Measurements from ENCODE around the gene DNAL4. TPM values are rescaled to one million over a fixed set of nuclear protein-coding genes. Genes with fewer than 3 reads are reported as not detected.

The DNAL4 gene
- total RNA-seq, 6 donors from 2014 or later, result 14.7 to 23.7 (median 20.2) TPM

DNA sequence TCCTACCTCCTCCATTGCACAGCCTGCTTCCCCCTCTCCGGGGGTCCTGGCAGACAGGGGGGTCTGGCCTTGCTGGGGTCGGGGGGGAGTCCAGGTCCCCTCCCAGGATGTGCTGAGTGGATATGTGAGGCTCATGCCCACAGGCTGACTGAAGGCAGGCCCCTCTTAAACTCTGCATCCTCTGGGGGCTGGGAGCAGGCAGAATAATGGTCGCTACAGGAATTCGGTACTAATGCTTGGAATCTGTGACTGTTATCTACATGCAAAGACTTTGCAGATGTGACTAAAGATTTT is 36.5 kb downstream of the DNAL4 start:
- 70 to 93% methylated on average over 3 to 4 of the region's 4 CpGs for WGBS, 2 donors
- peaks cover 0 to 2% (median 0%) of the 10 kb centered on the region in 4 donors for H3K27me3 ChIP-seq
- H3K9me3 ChIP-seq, result no peaks in the 10 kb centered on the region
- TF ChIP-seq, protein P1, sequence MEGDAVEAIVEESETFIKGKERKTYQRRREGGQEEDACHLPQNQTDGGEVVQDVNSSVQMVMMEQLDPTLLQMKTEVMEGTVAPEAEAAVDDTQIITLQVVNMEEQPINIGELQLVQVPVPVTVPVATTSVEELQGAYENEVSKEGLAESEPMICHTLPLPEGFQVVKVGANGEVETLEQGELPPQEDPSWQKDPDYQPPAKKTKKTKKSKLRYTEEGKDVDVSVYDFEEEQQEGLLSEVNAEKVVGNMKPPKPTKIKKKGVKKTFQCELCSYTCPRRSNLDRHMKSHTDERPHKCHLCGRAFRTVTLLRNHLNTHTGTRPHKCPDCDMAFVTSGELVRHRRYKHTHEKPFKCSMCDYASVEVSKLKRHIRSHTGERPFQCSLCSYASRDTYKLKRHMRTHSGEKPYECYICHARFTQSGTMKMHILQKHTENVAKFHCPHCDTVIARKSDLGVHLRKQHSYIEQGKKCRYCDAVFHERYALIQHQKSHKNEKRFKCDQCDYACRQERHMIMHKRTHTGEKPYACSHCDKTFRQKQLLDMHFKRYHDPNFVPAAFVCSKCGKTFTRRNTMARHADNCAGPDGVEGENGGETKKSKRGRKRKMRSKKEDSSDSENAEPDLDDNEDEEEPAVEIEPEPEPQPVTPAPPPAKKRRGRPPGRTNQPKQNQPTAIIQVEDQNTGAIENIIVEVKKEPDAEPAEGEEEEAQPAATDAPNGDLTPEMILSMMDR (IDR thresholded peaks at IDR 0.05), result no peak
- TF ChIP-seq POLR2A (IDR thresholded peaks at IDR 0.05) (no peak), EP300 (IDR thresholded peaks at IDR 0.05) (no peak)
- H3K27ac ChIP-seq, result peak overlapping the region in 3 of 4 donors; percentile 95 to 98 (median 97)
- H3K4me3 ChIP-seq, result peak overlapping the region in 1 of 4 donors; percentile 59
- ATAC-seq (ENCODE audit: low FRiP score in 2 of 2) (no peak), DNase-seq (no peak)
- peaks cover 33 to 41% (median 35%) of the 10 kb centered on the region in 4 donors for H3K4me1 ChIP-seq
- H3K36me3 ChIP-seq, result peaks cover 0 to 8% (median 4%) of the 10 kb centered on the region in 4 donors

DNA sequence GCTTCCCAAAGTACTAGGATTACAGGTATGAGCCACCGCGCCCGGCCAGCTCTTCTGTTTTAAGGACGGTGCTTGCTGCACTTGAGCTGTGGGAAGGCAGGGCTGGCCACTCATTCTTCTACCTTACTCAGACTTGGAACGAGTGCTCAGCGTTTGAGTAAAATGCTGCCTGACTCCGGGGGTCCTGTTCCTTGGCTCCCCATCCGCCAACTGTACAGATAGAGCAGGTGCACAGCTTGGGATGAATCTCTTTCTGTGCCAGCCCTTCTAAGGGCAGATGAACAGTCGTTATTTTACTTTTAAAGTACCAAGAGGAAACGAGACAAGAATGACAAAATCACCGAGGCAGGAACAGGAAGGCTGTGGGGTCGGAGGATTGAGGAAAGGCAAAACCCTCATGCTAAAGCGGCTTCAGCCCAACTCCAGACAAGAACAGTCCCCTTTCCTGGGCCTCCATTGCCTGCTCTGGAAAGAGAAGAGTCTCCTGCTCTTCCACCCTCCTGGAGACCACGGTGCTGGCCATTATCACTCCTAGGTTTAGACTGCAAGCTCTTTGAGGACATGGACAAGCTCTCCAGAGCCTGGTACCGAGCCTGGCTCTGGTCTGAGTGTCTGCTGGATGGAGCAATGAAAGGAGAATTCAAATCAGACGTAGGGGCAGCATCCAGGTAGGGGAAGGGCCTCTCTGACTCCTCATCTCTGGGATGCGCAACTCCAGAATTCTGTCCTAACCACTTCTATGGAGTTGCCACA is 37.1 kb downstream of the DNAL4 start:
- H3K4me1 ChIP-seq, result peaks cover 39 to 45% (median 39%) of the 10 kb centered on the region in 4 donors
- TF ChIP-seq POLR2AphosphoS5 (IDR thresholded peaks at IDR 0.05) (no peak), EP300 (IDR thresholded peaks at IDR 0.05) (no peak), POLR2A (IDR thresholded peaks at IDR 0.05) (no peak)
- TF ChIP-seq, protein P1 (IDR thresholded peaks at IDR 0.05), result no peak
- DNase-seq (peak in 1 of 2 donors; percentile 73), ATAC-seq (ENCODE audit: low FRiP score in 2 of 2) (no peak)
- 35 to 58% methylated on average over 13 to 17 of the region's 17 CpGs for WGBS, 2 donors
- peak overlapping the region; percentile 95 to 98 (median 96) for H3K27ac ChIP-seq
- peaks cover 0 to 13% (median 9%) of the 10 kb centered on the region in 4 donors for H3K36me3 ChIP-seq
- H3K4me3 ChIP-seq, result peak overlapping the region in 3 of 4 donors; percentile 59 to 86 (median 69)
- no peaks in the 10 kb centered on the region for H3K27me3 ChIP-seq
- H3K9me3 ChIP-seq, result no peaks in the 10 kb centered on the region

DNA sequence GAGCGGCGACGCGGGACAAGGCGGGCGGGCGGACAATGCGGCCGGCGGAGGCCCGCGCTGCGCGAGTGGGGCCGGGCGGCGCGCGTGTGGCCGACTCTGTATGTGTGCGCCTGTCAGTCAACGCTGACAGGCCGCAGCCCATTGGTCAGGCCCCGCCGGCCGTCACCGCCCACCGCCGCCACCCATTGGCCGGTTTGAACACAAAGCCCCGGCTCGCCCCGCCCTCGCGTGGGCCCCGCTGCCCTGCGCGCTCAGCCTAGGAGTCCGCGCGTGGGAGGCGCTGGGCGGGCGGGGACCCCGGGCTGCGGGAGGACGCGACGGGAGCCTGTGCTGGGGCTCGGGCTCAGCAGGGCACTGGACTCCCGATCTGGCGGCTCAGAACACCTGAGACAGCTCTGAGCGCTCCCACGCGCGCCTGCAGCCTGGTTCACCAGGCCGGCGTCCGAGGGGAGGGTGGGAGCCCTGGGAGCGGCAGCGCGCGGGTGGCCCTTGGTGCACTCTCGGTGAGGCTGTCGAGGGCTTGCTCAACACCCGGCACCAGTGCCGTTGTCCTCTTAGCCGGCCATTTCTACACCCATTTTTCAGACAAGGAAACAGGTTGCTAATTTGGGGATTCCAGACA is 37.9 kb downstream of the DNAL4 start, which contains the start of gene SUN2:
SUN2 (minus strand) TSS at position 88 of the 622 bp plus-strand sequence. CDS start 3,370 bp downstream, outside the sequence.
- H3K4me3 ChIP-seq, result peak within 1 kb of the TSS; percentile 59 to 86 (median 65)
- 0 to 2% methylated on average over 13 to 17 of the region's 68 CpGs for WGBS, 2 donors
- ATAC-seq (ENCODE audit: low FRiP score in 2 of 2), result peak; percentile 89 to 90
- peaks cover 40 to 52% (median 47%) of the 10 kb centered on the region in 4 donors for H3K4me1 ChIP-seq
- no peaks in the 10 kb centered on the region for H3K9me3 ChIP-seq
- H3K36me3 ChIP-seq, result peaks cover under 1 to 22% (median 18%) of the 10 kb centered on the region in 4 donors
- H3K27me3 ChIP-seq, result no peaks in the 10 kb centered on the region
- TF ChIP-seq POLR2AphosphoS5 (IDR thresholded peaks at IDR 0.05) (peak; percentile 80 to 86), POLR2A (IDR thresholded peaks at IDR 0.05) (peak in 3 of 4 donors; percentile 24 to 76 (median 56)), EP300 (IDR thresholded peaks at IDR 0.05) (no peak)
- peak; percentile 94 to 100 for DNase-seq
- H3K27ac ChIP-seq, result peak within 1 kb of the TSS; percentile 95 to 98 (median 96)

DNA sequence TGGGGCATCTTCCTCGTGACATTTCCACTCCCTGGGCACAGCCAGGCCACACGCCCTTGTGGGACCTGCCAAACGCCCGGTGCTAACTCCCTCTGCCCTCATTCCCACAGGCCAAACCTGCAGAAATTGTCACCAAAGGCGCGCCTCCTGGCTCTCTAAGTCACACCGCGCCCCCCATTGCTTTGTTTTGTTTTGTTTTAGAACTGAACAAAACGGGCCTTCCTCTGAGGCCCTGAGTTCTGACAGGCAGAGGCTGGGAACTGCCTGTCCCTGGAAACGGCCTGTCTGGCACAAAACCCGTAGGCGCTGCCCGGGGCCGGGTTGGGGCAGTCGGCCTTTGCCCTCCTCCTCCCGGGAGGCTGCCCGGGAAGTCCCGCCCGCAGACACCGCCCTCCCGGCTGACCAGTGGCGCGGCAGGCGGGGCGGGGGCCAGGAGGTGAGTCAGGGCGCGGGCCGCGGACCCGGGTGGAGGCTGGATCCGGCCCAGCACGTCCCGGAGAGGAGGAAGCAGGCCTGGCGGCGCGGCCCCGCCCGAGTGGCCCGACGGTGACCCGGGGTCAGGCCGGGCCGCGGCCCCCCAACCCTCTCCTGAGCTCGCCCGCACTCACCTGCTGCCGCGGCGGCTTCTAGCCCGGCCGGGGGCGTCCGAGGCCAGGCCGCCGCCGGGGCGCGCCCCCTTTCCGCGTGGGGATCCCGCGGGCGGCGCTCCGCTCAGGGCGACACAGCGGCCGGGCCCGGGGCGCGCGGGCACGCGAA is 38.6 kb downstream of the DNAL4 start:
- DNase-seq, result peak; percentile 98 to 99
- Histone ChIP-seq H3K4me3 (peak overlapping the region; percentile 59 to 86 (median 65)), H3K9me3 (no peaks in the 10 kb centered on the region), H3K27me3 (no peaks in the 10 kb centered on the region), H3K27ac (peak overlapping the region; percentile 95 to 98 (median 96)), H3K36me3 (peaks cover 8 to 28% (median 25%) of the 10 kb centered on the region in 4 donors), H3K4me1 (peaks cover 45 to 57% (median 50%) of the 10 kb centered on the region in 4 donors)
- TF ChIP-seq EP300 (IDR thresholded peaks at IDR 0.05) (peak in 2 of 4 donors; percentile 39 to 85), POLR2AphosphoS5 (IDR thresholded peaks at IDR 0.05) (peak; percentile 87 to 90), POLR2A (IDR thresholded peaks at IDR 0.05) (peak in 3 of 4 donors; percentile 48 to 65 (median 61))
- TF ChIP-seq, protein P1 (IDR thresholded peaks at IDR 0.05), result peak in 4 of 6 experiments; percentile 9 to 68 (median 28)
- ATAC-seq (ENCODE audit: low FRiP score in 2 of 2), result peak; percentile 90 to 92
- WGBS, 2 donors, result 0 to 2% methylated on average over 9 to 14 of the region's 74 CpGs
